ENCODE data around the gene TRIM44. TPM values are rescaled to one million over a fixed set of nuclear protein-coding genes. Genes with fewer than 3 reads are reported as not detected.

The TRIM44 gene
- total RNA-seq, 8 experiments from 2014 or later = 15.7 to 33.5 (median 23.7) TPM

- no peak overlapping the region for H3K4me3 ChIP-seq
- H3K27ac ChIP-seq = no peak overlapping the region
- peaks cover 0 to 10% of the 10 kb centered on the region in 2 donors for H3K4me1 ChIP-seq (replicated peaks in 1 of 2)
- in situ Hi-C loops (cut with MboI; ENCODE audit: low pct_unique_long_range_greater_than_20kb in 2 of 9, low sequenced_read_pairs in 9 of 9, unreplicated experiment in 9 of 9) = no loop called here
- no peak for ATAC-seq (replicated peaks in 6 of 8)
These were observed 135.8 kb downstream of the TRIM44 start for GRCh38 chr11:35798423-35798822.

GRCh38 chr11:35798983-35799382 is 136.4 kb downstream of the TRIM44 start:
- Histone ChIP-seq H3K4me1 (replicated peaks in 1 of 2) (peaks cover 0 to 10% of the 10 kb centered on the region in 2 donors), H3K4me3 (no peak overlapping the region), H3K27ac (no peak overlapping the region)
- 86 to 100% (median 100%) methylated on average over 1 of the region's 1 CpG; no CpG with 5 or more reads in 5 of the 10 experiments for WGBS, 10 experiments
- in situ Hi-C loops (cut with MboI; ENCODE audit: low pct_unique_long_range_greater_than_20kb in 2 of 9, low sequenced_read_pairs in 9 of 9, unreplicated experiment in 9 of 9) = no loop called here
- ATAC-seq (replicated peaks in 6 of 8) = no peak

GRCh38 chr11:35799655-35800054 is 137.1 kb downstream of the TRIM44 start:
- H3K27ac ChIP-seq = no peak overlapping the region
- 90 to 100% (median 100%) methylated on average over 1 to 3 of the region's 3 CpGs; no CpG with 5 or more reads in 1 of the 10 experiments for WGBS, 10 experiments
- ATAC-seq (replicated peaks in 6 of 8) = no peak
- in situ Hi-C loops (cut with MboI; ENCODE audit: low pct_unique_long_range_greater_than_20kb in 2 of 9, low sequenced_read_pairs in 9 of 9, unreplicated experiment in 9 of 9) = loop anchor here in 4 of 9 experiments (25.0 kb wide), 3 partner anchors 187 to 688 kb away; partner anchors contain the start of gene FJX1 (in 3 of the 4)
- H3K4me3 ChIP-seq = no peak overlapping the region
- peaks cover 0 to 10% of the 10 kb centered on the region in 2 donors for H3K4me1 ChIP-seq (replicated peaks in 1 of 2)

- Histone ChIP-seq H3K4me3 (no peak overlapping the region), H3K27ac (no peak overlapping the region), H3K4me1 (replicated peaks in 1 of 2) (peaks cover 0 to 10% of the 10 kb centered on the region in 2 donors)
- 82 to 100% (median 94%) methylated on average over 1 to 5 of the region's 5 CpGs for WGBS, 10 experiments
- ATAC-seq (replicated peaks in 6 of 8) = peak in 1 of 8 experiments; percentile 93
- in situ Hi-C loops (cut with MboI; ENCODE audit: low pct_unique_long_range_greater_than_20kb in 2 of 9, low sequenced_read_pairs in 9 of 9, unreplicated experiment in 9 of 9) = loop anchor here in 4 of 9 experiments (25.0 kb wide), 3 partner anchors 189 to 686 kb away; partner anchors contain the start of gene FJX1 (in 3 of the 4)
These were observed 138.7 kb downstream of the TRIM44 start for GRCh38 chr11:35800970-35801953.

GRCh38 chr11:35802221-35802620 is 139.6 kb downstream of the TRIM44 start:
- 79 to 100% (median 100%) methylated on average over 1 to 3 of the region's 3 CpGs; no CpG with 5 or more reads in 1 of the 10 experiments for WGBS, 10 experiments
- no peak overlapping the region for H3K27ac ChIP-seq
- in situ Hi-C loops (cut with MboI; ENCODE audit: low pct_unique_long_range_greater_than_20kb in 2 of 9, low sequenced_read_pairs in 9 of 9, unreplicated experiment in 9 of 9) = loop anchor here in 4 of 9 experiments (25.0 kb wide), 3 partner anchors 190 to 685 kb away; partner anchors contain the start of gene FJX1 (in 3 of the 4)

GRCh38 chr11:35802672-35803071 is 140.1 kb downstream of the TRIM44 start:
- no peak overlapping the region for H3K27ac ChIP-seq
- in situ Hi-C loops (cut with MboI; ENCODE audit: low pct_unique_long_range_greater_than_20kb in 2 of 9, low sequenced_read_pairs in 9 of 9, unreplicated experiment in 9 of 9) = loop anchor here in 4 of 9 experiments (25.0 kb wide), 3 partner anchors 190 to 685 kb away; partner anchors contain the start of gene FJX1 (in 3 of the 4)
- 97 to 100% (median 100%) methylated on average over 1 to 3 of the region's 3 CpGs; no CpG with 5 or more reads in 4 of the 10 experiments for WGBS, 10 experiments

More at GRCh38 chr11:35802221-35802620, 139.6 kb downstream of the TRIM44 start:
- no peak for ATAC-seq (replicated peaks in 6 of 8)
- peaks cover 0 to 10% of the 10 kb centered on the region in 2 donors for H3K4me1 ChIP-seq (replicated peaks in 1 of 2)
- H3K4me3 ChIP-seq = no peak overlapping the region

GRCh38 chr11:35803115-35803514 is 140.5 kb downstream of the TRIM44 start:
- Histone ChIP-seq H3K27ac (no peak overlapping the region), H3K4me3 (no peak overlapping the region), H3K4me1 (replicated peaks in 1 of 2) (peaks cover 0 to 7% of the 10 kb centered on the region in 2 donors)
- in situ Hi-C loops (cut with MboI; ENCODE audit: low pct_unique_long_range_greater_than_20kb in 2 of 9, low sequenced_read_pairs in 9 of 9, unreplicated experiment in 9 of 9) = loop anchor here in 4 of 9 experiments (25.0 kb wide), 3 partner anchors 191 to 684 kb away; partner anchors contain the start of gene FJX1 (in 3 of the 4)
- WGBS, 10 experiments = 0 to 100% (median 61%) methylated on average over 1 to 3 of the region's 3 CpGs; no CpG with 5 or more reads in 1 of the 10 experiments
- no peak for ATAC-seq (replicated peaks in 6 of 8)

More at GRCh38 chr11:35802672-35803071, 140.1 kb downstream of the TRIM44 start:
- ATAC-seq (replicated peaks in 6 of 8) = no peak
- peaks cover 0 to 10% of the 10 kb centered on the region in 2 donors for H3K4me1 ChIP-seq (replicated peaks in 1 of 2)
- H3K4me3 ChIP-seq = no peak overlapping the region

- Histone ChIP-seq H3K4me1 (replicated peaks in 1 of 2) (peaks cover 0 to 4% of the 10 kb centered on the region in 2 donors), H3K4me3 (no peak overlapping the region), H3K27ac (no peak overlapping the region)
- WGBS, 10 experiments = 20 to 100% (median 94%) methylated on average over 1 to 3 of the region's 3 CpGs; no CpG with 5 or more reads in 3 of the 10 experiments
- ATAC-seq (replicated peaks in 6 of 8) = no peak
- in situ Hi-C loops (cut with MboI; ENCODE audit: low pct_unique_long_range_greater_than_20kb in 2 of 9, low sequenced_read_pairs in 9 of 9, unreplicated experiment in 9 of 9) = loop anchor here in 4 of 9 experiments (25.0 kb wide), 3 partner anchors 192 to 683 kb away; partner anchors contain the start of gene FJX1 (in 3 of the 4)
These were observed 142.0 kb downstream of the TRIM44 start for GRCh38 chr11:35804451-35805040.

GRCh38 chr11:35809561-35809960 is 147.0 kb downstream of the TRIM44 start:
- in situ Hi-C loops (cut with MboI; ENCODE audit: low pct_unique_long_range_greater_than_20kb in 2 of 9, low sequenced_read_pairs in 9 of 9, unreplicated experiment in 9 of 9) = loop anchor here in 4 of 9 experiments (25.0 kb wide), 3 partner anchors 197 to 678 kb away; partner anchors contain the start of gene FJX1 (in 3 of the 4)
- peaks cover 0 to 23% of the 10 kb centered on the region in 2 donors for H3K4me1 ChIP-seq (replicated peaks in 1 of 2)
- H3K27ac ChIP-seq = no peak overlapping the region
- no peak overlapping the region for H3K4me3 ChIP-seq
- 50 to 100% (median 86%) methylated on average over 1 to 4 of the region's 4 CpGs for WGBS, 10 experiments
- no peak for ATAC-seq (replicated peaks in 6 of 8)

GRCh38 chr11:35810045-35810645 is 147.6 kb downstream of the TRIM44 start:
- WGBS, 10 experiments = 0 to 50% (median 46%) methylated on average over 1 to 2 of the region's 2 CpGs; no CpG with 5 or more reads in 4 of the 10 experiments
- Histone ChIP-seq H3K4me3 (no peak overlapping the region), H3K4me1 (replicated peaks in 1 of 2) (peaks cover 0 to 29% of the 10 kb centered on the region in 2 donors), H3K27ac (no peak overlapping the region)
- in situ Hi-C loops (cut with MboI; ENCODE audit: low pct_unique_long_range_greater_than_20kb in 2 of 9, low sequenced_read_pairs in 9 of 9, unreplicated experiment in 9 of 9) = loop anchor here in 4 of 9 experiments (25.0 kb wide), 3 partner anchors 198 to 677 kb away; partner anchors contain the start of gene FJX1 (in 3 of the 4)
- peak in 1 of 8 experiments; percentile 39 for ATAC-seq (replicated peaks in 6 of 8)

GRCh38 chr11:35811783-35812182 is 149.2 kb downstream of the TRIM44 start:
- ATAC-seq (replicated peaks in 6 of 8) = no peak
- H3K4me1 ChIP-seq (replicated peaks in 1 of 2) = peaks cover 0 to 34% of the 10 kb centered on the region in 2 donors
- H3K27ac ChIP-seq = no peak overlapping the region
- WGBS, 10 experiments = 83 to 100% (median 100%) methylated on average over 1 to 2 of the region's 2 CpGs; no CpG with 5 or more reads in 5 of the 10 experiments
- in situ Hi-C loops (cut with MboI; ENCODE audit: low pct_unique_long_range_greater_than_20kb in 2 of 9, low sequenced_read_pairs in 9 of 9, unreplicated experiment in 9 of 9) = loop anchor here in 4 of 9 experiments (25.0 kb wide), 3 partner anchors 199 to 676 kb away; partner anchors contain the start of gene FJX1 (in 3 of the 4)
- H3K4me3 ChIP-seq = no peak overlapping the region

- no peak for ATAC-seq (replicated peaks in 6 of 8)
- no peak overlapping the region for H3K27ac ChIP-seq
- in situ Hi-C loops (cut with MboI; ENCODE audit: low pct_unique_long_range_greater_than_20kb in 2 of 9, low sequenced_read_pairs in 9 of 9, unreplicated experiment in 9 of 9) = loop anchor here in 4 of 9 experiments (25.0 kb wide), 3 partner anchors 201 to 674 kb away; partner anchors contain the start of gene FJX1 (in 3 of the 4)
- no peak overlapping the region for H3K4me3 ChIP-seq
- WGBS, 10 experiments = 56 to 100% (median 94%) methylated on average over 1 to 4 of the region's 4 CpGs
- peaks cover 0 to 34% of the 10 kb centered on the region in 2 donors for H3K4me1 ChIP-seq (replicated peaks in 1 of 2)
These were observed 150.3 kb downstream of the TRIM44 start for GRCh38 chr11:35812828-35813227.
